HG02870 (cell line): ENCODE results near the gene LAMA2.
"Not testable (repeated sequence)": the region's sequence is repeated elsewhere in the genome, so short reads cannot be mapped to it uniquely, and the experiment has no call there.

Experiments used
- ATAC-seq: cut with Tn5 transposase; IDR thresholded peaks from one replicate; pipeline ENCODE4 v1.9.1; 2021; ENCODE audit warnings: mild to moderate bottlenecking, moderate library complexity; ENCODE audit not compliant: unreplicated experiment

Gene LAMA2

DNA sequence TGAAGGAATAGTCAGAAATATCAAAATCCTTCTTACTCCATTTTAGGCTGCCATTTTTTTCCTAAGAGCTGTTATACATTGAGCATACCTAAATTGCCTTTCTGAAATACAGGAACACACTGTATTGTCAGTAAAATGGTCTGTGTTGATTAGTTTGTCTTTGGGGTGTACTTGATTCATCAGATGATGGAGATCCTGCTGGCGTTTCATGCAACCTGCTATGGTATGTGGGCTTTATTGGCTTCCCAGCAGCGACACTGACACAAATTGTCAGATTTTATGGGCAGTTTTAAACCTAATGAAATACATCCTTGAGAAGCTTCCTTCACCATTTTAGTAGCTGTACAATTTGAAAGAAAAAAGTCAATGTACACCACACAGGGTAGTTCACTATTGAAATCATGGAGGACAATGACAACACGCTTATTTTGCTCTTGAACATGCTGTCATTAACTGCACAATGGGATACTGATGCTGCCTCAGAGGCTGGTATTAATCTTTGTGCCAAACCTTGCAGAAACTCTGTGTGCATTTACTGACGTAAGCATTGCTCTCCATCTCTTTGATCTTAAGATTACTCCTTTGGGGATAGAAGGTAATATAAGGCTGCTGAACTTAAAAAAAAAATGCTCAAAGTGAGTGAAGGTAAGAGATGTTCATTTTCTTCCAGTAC lies 124.9 kb downstream of the LAMA2 start:
- ATAC-seq = no peak

DNA sequence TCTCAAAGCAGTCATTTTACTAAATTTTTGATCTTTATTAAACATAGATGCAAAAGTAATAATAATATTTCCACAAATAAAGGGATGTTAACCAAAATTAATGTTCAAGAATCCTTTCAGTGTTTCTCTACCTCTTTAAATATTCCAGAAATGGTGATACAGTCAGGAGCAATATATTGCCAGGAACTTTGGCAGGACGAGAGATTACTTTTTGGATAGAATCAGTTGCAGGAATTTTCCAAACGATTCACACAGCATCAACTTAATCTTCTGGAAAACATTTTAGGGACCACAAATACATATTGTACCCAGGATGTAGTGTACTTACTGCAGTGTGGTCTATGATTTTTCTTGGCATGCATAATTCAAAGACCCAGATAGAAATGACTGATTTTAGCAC lies 125.7 kb downstream of the LAMA2 start:
- no peak for ATAC-seq

GRCh38 chr6:129009851-129010250 lies 126.9 kb downstream of the LAMA2 start:
- no peak for ATAC-seq

- ATAC-seq = peak; percentile 62
Measured at GRCh38 chr6:129014302-129014701, 131.4 kb downstream of the LAMA2 start.

DNA sequence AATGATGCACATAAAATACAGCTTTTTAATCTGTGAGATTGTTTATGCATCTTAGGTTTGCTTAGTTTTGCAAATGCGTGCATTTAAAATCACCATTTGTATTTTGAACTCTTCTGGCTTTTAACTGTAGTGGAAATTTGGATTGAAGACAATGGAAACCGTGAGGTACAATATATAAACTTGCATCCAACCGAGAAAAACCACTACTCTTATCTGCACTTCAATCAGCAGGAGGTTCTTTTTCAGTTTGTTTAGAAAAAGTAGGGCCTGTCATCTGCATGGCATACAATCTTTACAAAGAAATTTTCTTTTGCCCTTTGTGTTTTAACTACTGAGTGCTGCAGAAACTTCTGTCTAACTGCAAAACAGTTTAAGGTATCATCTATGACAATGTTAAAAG lies 132.8 kb downstream of the LAMA2 start:
- no peak for ATAC-seq

GRCh38 chr6:129016844-129017243 lies 133.9 kb downstream of the LAMA2 start:
- ATAC-seq = no peak

GRCh38 chr6:129022011-129022553 lies 139.1 kb downstream of the LAMA2 start:
- ATAC-seq = no peak

DNA sequence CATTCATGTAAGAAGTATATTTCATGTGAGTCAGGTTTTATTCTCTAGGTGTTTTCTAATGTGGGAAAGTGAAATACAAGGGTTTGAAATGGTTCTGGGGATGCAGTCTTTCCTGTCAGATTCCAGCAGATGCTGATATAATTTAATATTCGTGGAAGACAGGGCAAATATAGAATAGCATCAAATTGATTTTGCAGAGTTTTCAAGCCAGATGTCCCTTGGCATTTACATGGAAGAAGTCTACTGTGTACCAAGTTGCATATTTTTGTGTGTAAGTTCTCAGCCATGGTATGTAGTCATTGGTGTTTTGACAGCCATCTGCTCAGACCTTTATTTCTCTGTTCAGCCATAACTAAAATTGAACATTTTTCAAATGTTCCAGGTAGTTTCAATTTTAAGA lies 143.7 kb downstream of the LAMA2 start:
- no peak for ATAC-seq

DNA sequence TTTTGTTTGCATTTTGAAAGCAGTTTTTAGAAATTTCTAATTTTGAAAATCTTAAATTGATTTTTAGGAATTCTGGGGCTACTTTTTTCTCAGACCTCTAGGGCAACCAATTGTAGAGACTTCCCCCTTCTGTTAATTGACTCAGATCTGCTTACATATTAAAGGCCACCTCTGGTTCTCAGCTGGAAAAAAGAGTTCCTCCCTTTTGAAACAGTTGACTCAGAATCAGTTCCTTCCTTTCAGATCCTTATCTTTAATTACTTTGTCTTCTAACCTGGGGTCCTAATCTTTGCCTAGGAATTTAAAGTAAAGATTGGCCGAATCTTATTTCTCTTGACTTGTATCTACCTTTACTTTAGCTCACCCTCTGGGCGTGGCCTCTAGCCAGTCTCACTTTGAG lies 146.8 kb downstream of the LAMA2 start:
- ATAC-seq = no peak

- ATAC-seq = no peak
Measured at GRCh38 chr6:129030215-129030614, 147.3 kb downstream of the LAMA2 start.

DNA sequence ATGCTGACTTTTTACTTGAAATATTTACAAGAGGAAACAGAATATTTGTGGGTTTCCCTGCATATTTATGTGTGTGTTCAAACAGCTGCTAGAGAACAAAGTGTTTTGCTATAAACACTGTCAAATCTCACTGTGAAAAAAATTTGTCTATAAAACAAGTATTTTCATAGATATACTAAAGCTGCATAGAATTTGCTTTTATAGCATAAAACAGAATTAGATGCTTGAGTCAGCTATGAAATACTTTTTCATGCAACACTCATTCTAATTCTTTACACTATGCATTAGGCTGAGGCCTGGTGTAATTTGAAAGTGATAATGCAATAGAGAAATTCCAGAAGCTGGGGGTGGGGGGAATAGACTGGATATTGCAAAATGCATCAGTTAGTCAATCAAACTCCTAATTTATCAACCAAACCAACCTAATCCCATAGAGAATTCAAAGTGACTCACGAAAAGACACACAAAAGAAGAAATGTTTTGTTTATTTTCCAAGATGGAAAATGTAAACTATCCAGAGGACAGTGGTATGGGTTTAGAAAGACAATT lies 148.2 kb downstream of the LAMA2 start:
- no peak for ATAC-seq

DNA sequence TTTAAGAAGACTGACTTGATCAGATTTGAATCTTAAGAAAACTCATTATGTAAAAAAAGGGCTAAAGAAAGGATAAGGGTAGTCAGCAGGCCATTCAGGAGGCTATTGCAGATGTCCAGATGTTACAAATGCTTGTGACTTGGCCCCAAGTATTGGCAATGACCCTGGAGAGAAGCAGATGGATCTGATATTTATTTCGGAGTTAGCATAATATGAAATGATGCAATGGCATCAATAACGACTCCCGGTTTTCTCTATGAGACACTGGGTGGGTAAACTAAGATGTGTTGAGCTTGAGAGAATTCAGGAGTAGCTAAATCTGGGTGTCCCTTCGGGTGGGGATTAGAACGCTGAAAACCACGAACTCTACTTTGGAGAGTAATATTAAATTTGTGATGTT lies 149.7 kb downstream of the LAMA2 start:
- ATAC-seq = no peak

DNA sequence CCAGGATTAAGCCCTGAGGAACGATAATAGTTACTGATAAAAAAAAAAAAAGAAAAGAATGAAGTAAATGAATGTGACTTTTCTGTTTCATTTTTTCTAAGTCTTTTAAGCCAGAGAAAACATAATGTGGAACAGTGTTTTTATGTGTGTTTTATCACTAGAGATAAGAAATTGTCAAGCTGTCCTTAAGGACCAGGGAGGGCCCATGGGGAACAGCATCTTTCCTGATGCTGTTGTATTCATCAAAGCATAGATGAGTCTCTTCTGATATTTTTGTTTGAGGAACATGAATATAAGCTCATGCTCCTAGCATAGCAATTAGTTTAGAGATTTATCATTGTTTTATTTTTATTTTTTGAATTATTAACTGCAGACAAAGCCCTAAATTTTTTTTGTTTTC lies 150.2 kb downstream of the LAMA2 start:
- no peak for ATAC-seq

DNA sequence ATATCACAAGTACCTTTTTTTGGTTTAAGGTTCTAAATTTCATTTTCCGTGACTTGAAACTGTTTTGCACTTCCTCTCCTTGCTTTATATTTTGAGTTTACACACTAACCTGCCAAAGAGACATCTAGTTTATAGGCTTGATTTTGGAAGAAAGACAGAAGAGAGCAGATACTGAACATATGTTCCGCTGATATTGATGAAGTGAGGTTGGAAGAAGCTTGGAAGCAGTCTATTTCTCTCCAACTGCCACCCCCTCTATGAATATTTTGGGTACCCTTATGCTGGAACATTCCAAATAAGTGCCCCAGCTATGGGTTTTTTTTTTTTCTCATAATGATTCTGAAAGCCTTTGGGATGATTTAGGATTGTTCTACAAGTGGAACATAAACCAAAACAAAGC lies 150.6 kb downstream of the LAMA2 start:
- ATAC-seq = no peak

GRCh38 chr6:129041563-129041962 lies 158.6 kb downstream of the LAMA2 start:
- ATAC-seq = no peak

DNA sequence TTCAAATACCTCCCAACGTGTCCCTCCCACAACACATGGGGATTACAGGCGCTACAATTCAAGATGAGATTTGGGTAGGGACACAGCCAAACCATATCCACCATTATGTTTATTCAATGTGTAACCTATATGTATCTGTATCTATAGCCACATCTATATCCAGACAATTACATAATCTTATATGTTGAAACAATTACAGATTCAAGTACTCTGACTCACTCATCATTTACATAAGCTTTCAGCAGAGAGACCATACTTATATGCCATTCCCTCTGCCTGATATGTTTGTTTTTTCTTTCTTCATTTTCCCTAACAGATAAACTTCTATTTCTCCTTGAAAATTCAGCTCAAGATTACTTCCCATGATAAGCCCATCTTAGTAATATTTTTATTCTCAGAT lies 163.6 kb downstream of the LAMA2 start:
- ATAC-seq = no peak

DNA sequence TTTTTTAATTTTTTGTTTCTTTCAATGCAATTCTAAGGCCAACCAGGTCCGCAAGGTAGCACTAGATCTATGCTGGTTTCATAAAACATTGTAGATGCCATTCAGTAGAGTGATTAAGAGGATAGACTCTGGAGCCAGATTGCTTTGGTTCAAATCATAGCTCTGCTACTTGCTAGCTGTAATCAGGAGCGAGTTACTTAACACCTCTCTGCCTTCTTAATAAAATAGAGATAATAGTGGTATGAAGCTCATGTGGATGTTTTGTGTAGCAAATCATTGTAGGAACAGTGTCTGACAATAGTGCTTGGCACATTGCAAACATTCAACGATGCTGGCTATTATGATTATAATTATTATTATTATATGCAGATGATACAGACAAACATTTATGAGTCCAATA lies 164.9 kb downstream of the LAMA2 start:
- ATAC-seq = no peak

DNA sequence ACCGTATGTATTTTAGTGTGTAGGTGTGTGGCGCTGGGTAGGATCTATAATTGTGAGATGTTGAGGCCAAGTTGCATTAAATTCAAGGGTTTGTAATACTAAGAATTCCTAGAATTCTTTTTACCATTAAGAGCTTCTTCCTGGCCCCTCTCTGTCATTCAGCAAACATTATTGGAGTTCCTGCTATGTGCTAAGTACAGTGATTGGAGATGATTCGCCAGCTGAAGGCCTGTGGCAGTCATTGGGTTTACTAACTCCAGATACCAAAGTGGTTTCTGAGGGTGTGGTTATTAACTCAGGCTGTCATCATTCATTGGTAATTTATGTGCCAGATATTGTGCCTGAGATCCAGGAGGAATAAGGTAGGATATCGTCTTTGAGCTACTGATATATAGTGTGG lies 167.1 kb downstream of the LAMA2 start:
- ATAC-seq = no peak

DNA sequence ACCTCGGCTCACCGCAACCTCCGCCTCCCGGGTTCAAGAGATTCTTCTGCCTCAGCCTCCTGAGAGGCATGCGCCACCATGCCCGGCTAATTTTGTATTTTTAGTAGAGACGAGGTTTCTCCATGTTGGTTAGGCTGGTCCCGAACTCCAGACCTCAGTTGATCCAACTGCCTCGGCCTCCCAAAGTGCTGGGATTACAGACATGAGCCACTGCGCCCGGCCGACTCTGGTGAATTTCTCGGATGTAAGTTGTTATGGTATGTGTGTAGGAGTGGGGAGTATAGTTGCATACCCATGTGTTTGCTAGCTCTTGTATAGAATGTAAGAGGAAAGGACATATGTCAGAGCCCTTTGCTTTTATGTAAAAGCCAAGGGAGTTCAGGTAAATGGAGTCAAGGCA lies 170.2 kb downstream of the LAMA2 start:
- ATAC-seq = not testable (repeated sequence)

DNA sequence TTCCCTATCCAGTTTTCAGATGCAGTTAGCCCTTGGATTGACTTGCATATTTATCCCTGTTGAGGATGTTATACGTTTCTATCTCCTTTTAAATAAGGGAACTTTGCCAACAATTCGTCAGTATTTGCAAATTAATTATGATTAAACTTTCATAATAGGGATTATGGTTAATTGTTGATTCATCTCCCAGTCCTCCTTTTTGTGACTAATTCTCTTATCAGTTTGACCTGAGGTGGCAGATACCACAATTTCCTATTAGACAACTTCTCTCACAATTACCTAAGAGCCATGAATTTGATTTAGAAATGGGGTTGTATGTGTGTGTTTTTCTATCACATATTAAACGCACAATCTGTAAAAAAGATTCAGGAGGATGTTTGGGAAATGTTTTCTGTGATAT lies 172.9 kb downstream of the LAMA2 start:
- no peak for ATAC-seq

- no peak for ATAC-seq
Measured at GRCh38 chr6:129059650-129060049, 176.7 kb downstream of the LAMA2 start.

GRCh38 chr6:129069006-129069405 lies 186.1 kb downstream of the LAMA2 start:
- no peak for ATAC-seq

DNA sequence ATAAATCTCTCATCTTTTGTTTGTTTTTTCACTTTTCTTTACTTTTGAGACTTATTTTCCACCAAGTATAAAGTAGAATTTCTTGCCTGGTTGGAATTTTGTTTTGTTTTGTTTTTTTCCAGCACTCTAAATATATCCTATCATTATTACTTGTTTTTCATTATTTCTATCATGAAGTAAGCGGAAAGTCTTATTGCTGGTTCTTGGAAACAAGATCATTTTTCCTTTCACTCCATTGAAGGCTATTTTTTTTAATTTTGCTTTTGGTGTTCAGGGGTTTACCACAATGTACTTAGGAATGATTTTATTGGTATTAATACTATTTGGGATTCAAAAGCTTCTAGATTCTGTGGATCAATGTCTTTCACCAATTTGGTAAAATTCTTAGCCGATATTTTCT lies 190.1 kb downstream of the LAMA2 start:
- ATAC-seq = no peak
